Fibroblast of the aortic adventitia (primary cell): Measurements from ENCODE around the gene PI4KA. TPM values are rescaled to one million over a fixed set of nuclear protein-coding genes. Genes with fewer than 3 reads are reported as not detected.

Source experiments
- DNase-seq: peaks from one replicate; pipeline ENCODE4 v3.0.0-alpha.2; 2010; ENCODE audit warnings: low read depth
- H3K4me3 ChIP-seq: 2 replicates; pipeline ENCODE4 v1.5.1; 2011; ENCODE audit warnings: low read depth, mild to moderate bottlenecking, control low read depth, low read length, moderate library complexity
- CTCF ChIP-seq: IDR thresholded peaks from 2 replicates; pipeline ENCODE4 v1.5.1; 2011; ENCODE audit warnings: mild to moderate bottlenecking, low read length, control low read depth, inconsistent platforms; ENCODE audit not compliant: insufficient read depth
- total RNA-seq: library from RNA; depleted of rRNA; stranded (reverse); fragments of >200 nt; gene quantifications from 2 replicates; pipeline ENCODE4 v1.2.3, GENCODE V29; 2012; ENCODE audit warnings: low replicate concordance

Gene PI4KA
- total RNA-seq, 1 donor: 49.9 TPM

- TF ChIP-seq CTCF: no peak
- H3K4me3 ChIP-seq: no peak overlapping the region
- DNase-seq: no peak
Observed at GRCh38 chr22:20814221-20814808, 44.3 kb downstream of the PI4KA start.

GRCh38 chr22:20813056-20813455, 45.6 kb downstream of the PI4KA start:
- DNase-seq: no peak
- no peak for TF ChIP-seq CTCF
- H3K4me3 ChIP-seq: no peak overlapping the region

GRCh38 chr22:20811971-20812660, 46.5 kb downstream of the PI4KA start:
- DNase-seq: no peak
- no peak for TF ChIP-seq CTCF
- H3K4me3 ChIP-seq: no peak overlapping the region

- TF ChIP-seq CTCF: no peak
- no peak overlapping the region for H3K4me3 ChIP-seq
- no peak for DNase-seq
Observed at GRCh38 chr22:20811171-20811570, 47.4 kb downstream of the PI4KA start.

GRCh38 chr22:20810645-20811044, 48.0 kb downstream of the PI4KA start:
- TF ChIP-seq CTCF: no peak
- H3K4me3 ChIP-seq: no peak overlapping the region
- no peak for DNase-seq

GRCh38 chr22:20809538-20810185, 48.9 kb downstream of the PI4KA start:
- DNase-seq: no peak
- TF ChIP-seq CTCF: no peak
- no peak overlapping the region for H3K4me3 ChIP-seq
